HEK293 (cell line): Measurements from ENCODE around the gene INTS15.

Source experiments
- CTCF ChIA-PET: fragments of 350-600 bp; formaldehyde crosslinking; extraction: SDS; loops from one replicate; lab custom pipeline; 2021; ENCODE audit warnings: antibody characterized with exemption; lab: Yijun Ruan, JAX
- POLR2A ChIA-PET: fragments of 300-600 bp; formaldehyde crosslinking; extraction: SDS; loops from one replicate; lab custom pipeline; 2020; ENCODE audit warnings: antibody characterized with exemption, inconsistent platforms; lab: Yijun Ruan, JAX
- H3K27ac ChIP-seq: fragments of 200-500 bp; sonication (Bioruptor generic); 2 replicates; pipeline ENCODE4 v1.5.1; 2014; ENCODE audit warnings: low read depth, low read length, control low read depth, inconsistent platforms; ENCODE audit errors: extremely low read depth
- H3K36me3 ChIP-seq, 2 experiments: fragments of 200-500 bp in 1 of 2; sonication (Bioruptor generic) in 1 of 2; 1 replicate in 1 of 2; 2 replicates in 1 of 2; pipeline ENCODE4 v1.5.1; 2014 to 2017; ENCODE audit warnings: inconsistent platforms in 2 of 2, low read length in 2 of 2; ENCODE audit not compliant: control insufficient read depth in 2 of 2, insufficient read depth in 1 of 2
- H3K4me1 ChIP-seq: fragments of 200-500 bp; sonication (Bioruptor generic); 2 replicates; pipeline ENCODE4 v1.5.1; 2014; ENCODE audit warnings: mild to moderate bottlenecking, low read length, inconsistent platforms; ENCODE audit not compliant: control insufficient read depth, insufficient read depth
- H3K4me3 ChIP-seq: 2 replicates; pipeline ENCODE4 v1.5.1; 2011; ENCODE audit warnings: low read depth, mild to moderate bottlenecking, control low read depth, low read length, moderate library complexity
- H3K9me3 ChIP-seq: fragments of 200-500 bp; sonication (Bioruptor generic); 2 replicates; pipeline ENCODE4 v1.5.1; 2014; ENCODE audit warnings: low read depth, low read length, inconsistent platforms; ENCODE audit not compliant: control insufficient read depth, insufficient read depth
- FEZF1 ChIP-seq: fragments of 450-650 bp; formaldehyde crosslinking; IDR thresholded peaks from 2 replicates; pipeline ENCODE4 v1.5.1; 2016; ENCODE audit warnings: missing biosample characterization, missing genetic modification characterization
- GLIS2 ChIP-seq: fragments of 450-650 bp; formaldehyde crosslinking; IDR thresholded peaks from 2 replicates; pipeline ENCODE4 v1.5.1; 2016; ENCODE audit warnings: missing biosample characterization, missing genetic modification characterization
- KLF17 ChIP-seq: fragments of 450-650 bp; formaldehyde crosslinking; IDR thresholded peaks from 2 replicates; pipeline ENCODE4 v1.5.1; 2016; ENCODE audit warnings: missing biosample characterization, missing genetic modification characterization
- KLF7 ChIP-seq: fragments of 450-650 bp; formaldehyde crosslinking; IDR thresholded peaks from 2 replicates; pipeline ENCODE4 v1.5.1; 2016; ENCODE audit warnings: missing biosample characterization, missing genetic modification characterization, borderline replicate concordance
- ZBTB21 ChIP-seq: fragments of 450-650 bp; formaldehyde crosslinking; IDR thresholded peaks from 2 replicates; pipeline ENCODE4 v1.5.1; 2017; ENCODE audit warnings: missing biosample characterization, missing genetic modification characterization
- ZFP41 ChIP-seq: fragments of 450-650 bp; formaldehyde crosslinking; IDR thresholded peaks from 2 replicates; pipeline ENCODE4 v1.5.1; 2016; ENCODE audit warnings: missing biosample characterization, missing genetic modification characterization, borderline replicate concordance
- ZNF148 ChIP-seq: fragments of 450-650 bp; formaldehyde crosslinking; IDR thresholded peaks from 2 replicates; pipeline ENCODE4 v1.5.0; 2017; ENCODE audit warnings: missing biosample characterization, missing genetic modification characterization, borderline replicate concordance
- ZNF19 ChIP-seq: fragments of 450-650 bp; formaldehyde crosslinking; IDR thresholded peaks from 2 replicates; pipeline ENCODE4; 2016; ENCODE audit warnings: missing biosample characterization, missing genetic modification characterization, low read depth
- ZNF23 ChIP-seq: fragments of 450-650 bp; formaldehyde crosslinking; IDR thresholded peaks from 2 replicates; pipeline ENCODE4 v1.5.1; 2016; ENCODE audit warnings: missing biosample characterization, missing genetic modification characterization, borderline replicate concordance
- ZNF24 ChIP-seq: fragments of 450-650 bp; formaldehyde crosslinking; IDR thresholded peaks from 2 replicates; pipeline ENCODE4 v1.5.1; 2016; ENCODE audit warnings: missing biosample characterization, missing genetic modification characterization
- ZNF26 ChIP-seq: fragments of 450-650 bp; formaldehyde crosslinking; IDR thresholded peaks from 2 replicates; pipeline ENCODE4 v1.5.1; 2016; ENCODE audit warnings: missing biosample characterization, missing genetic modification characterization
- ZNF302 ChIP-seq: fragments of 450-650 bp; formaldehyde crosslinking; IDR thresholded peaks from 2 replicates; pipeline ENCODE4 v1.5.1; 2016; ENCODE audit warnings: missing biosample characterization, missing genetic modification characterization, low read depth
- ZNF335 ChIP-seq: fragments of 450-650 bp; formaldehyde crosslinking; conservative IDR thresholded peaks from 2 replicates; pipeline ENCODE4 v1.5.1; 2016; ENCODE audit warnings: missing biosample characterization, missing genetic modification characterization
- ZNF37A ChIP-seq: fragments of 450-650 bp; IDR thresholded peaks from 2 replicates; pipeline ENCODE4 v1.5.1; 2018; ENCODE audit warnings: missing biosample characterization, missing genetic modification characterization
- ZNF514 ChIP-seq: fragments of 450-650 bp; formaldehyde crosslinking; IDR thresholded peaks from 2 replicates; pipeline ENCODE4 v1.5.1; 2016; ENCODE audit warnings: missing biosample characterization, missing genetic modification characterization
- ZNF558 ChIP-seq: fragments of 450-650 bp; formaldehyde crosslinking; IDR thresholded peaks from 2 replicates; pipeline ENCODE4 v1.5.1; 2016; ENCODE audit warnings: missing biosample characterization, missing genetic modification characterization
- ZNF654 ChIP-seq: fragments of 450-650 bp; formaldehyde crosslinking; IDR thresholded peaks from 2 replicates; pipeline ENCODE4 v1.5.1; 2016; ENCODE audit warnings: low read depth, missing biosample characterization, missing genetic modification characterization
- ZNF658 ChIP-seq: fragments of 450-650 bp; formaldehyde crosslinking; IDR thresholded peaks from 2 replicates; pipeline ENCODE4; 2016; ENCODE audit warnings: missing biosample characterization, missing genetic modification characterization
- TF ChIP-seq, protein P1 (sequence below): fragments of 450-650 bp; formaldehyde crosslinking; IDR thresholded peaks from 2 replicates; pipeline ENCODE4 v1.5.1; 2016; ENCODE audit warnings: missing biosample characterization, missing genetic modification characterization
- TF ChIP-seq, protein P2 (sequence below): fragments of 450-650 bp; formaldehyde crosslinking; IDR thresholded peaks from 2 replicates; pipeline ENCODE4 v1.5.1; 2017; ENCODE audit warnings: missing biosample characterization, missing genetic modification characterization

INTS15 gene

GRCh38 chr7:6616854-6617643 lies 27.2 kb downstream of the INTS15 start (continued):
- TF ChIP-seq ZNF148 (no peak), ZNF302 (tag by site-specific recombination) (no peak), KLF7 (tag by site-specific recombination) (no peak), FEZF1 (tag by site-specific recombination) (no peak), ZNF558 (tag by site-specific recombination) (no peak), ZNF658 (tag by site-specific recombination) (no peak), ZFP41 (no peak)
- TF ChIP-seq, protein P1, sequence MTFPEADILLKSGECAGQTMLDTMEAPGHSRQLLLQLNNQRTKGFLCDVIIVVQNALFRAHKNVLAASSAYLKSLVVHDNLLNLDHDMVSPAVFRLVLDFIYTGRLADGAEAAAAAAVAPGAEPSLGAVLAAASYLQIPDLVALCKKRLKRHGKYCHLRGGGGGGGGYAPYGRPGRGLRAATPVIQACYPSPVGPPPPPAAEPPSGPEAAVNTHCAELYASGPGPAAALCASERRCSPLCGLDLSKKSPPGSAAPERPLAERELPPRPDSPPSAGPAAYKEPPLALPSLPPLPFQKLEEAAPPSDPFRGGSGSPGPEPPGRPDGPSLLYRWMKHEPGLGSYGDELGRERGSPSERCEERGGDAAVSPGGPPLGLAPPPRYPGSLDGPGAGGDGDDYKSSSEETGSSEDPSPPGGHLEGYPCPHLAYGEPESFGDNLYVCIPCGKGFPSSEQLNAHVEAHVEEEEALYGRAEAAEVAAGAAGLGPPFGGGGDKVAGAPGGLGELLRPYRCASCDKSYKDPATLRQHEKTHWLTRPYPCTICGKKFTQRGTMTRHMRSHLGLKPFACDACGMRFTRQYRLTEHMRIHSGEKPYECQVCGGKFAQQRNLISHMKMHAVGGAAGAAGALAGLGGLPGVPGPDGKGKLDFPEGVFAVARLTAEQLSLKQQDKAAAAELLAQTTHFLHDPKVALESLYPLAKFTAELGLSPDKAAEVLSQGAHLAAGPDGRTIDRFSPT: no peak

GRCh38 chr7:6618621-6619020 lies 28.8 kb downstream of the INTS15 start:
- ChIA-PET POLR2A (no interaction called here), CTCF (interaction anchor here (0.6 kb wide), 1 partner anchor 60 kb away, joined by 3 read pairs; no protein-coding TSS in a partner anchor)
- H3K9me3 ChIP-seq: no peaks in the 10 kb centered on the region
- peaks cover 6 to 36% of the 10 kb centered on the region in 2 experiments; a peak in 2 of 3 replicates for H3K36me3 ChIP-seq
- no peak for TF ChIP-seq ZNF37A
- no peak overlapping the region for H3K27ac ChIP-seq
- H3K4me1 ChIP-seq: no peaks in the 10 kb centered on the region
- no peak overlapping the region for H3K4me3 ChIP-seq

GRCh38 chr7:6619961-6620360 lies 30.1 kb downstream of the INTS15 start:
- no peak overlapping the region for H3K27ac ChIP-seq
- no peak overlapping the region for H3K4me3 ChIP-seq
- ChIA-PET POLR2A (no interaction called here), CTCF (interaction anchor here (1.2 kb wide), 1 partner anchor 318 kb away, joined by 3 read pairs; no protein-coding TSS in a partner anchor)
- peaks cover 10 to 40% of the 10 kb centered on the region in 2 experiments; a peak in 2 of 3 replicates for H3K36me3 ChIP-seq
- no peaks in the 10 kb centered on the region for H3K4me1 ChIP-seq
- H3K9me3 ChIP-seq: no peaks in the 10 kb centered on the region
- TF ChIP-seq ZNF23 (tag by site-specific recombination) (no peak), ZNF26 (tag by site-specific recombination) (no peak), ZNF514 (tag by site-specific recombination) (no peak), KLF17 (tag by site-specific recombination) (no peak), ZNF24 (no peak), ZBTB21 (tag by site-specific recombination) (no peak), ZNF37A (no peak), ZNF658 (tag by site-specific recombination) (no peak), ZNF19 (tag by site-specific recombination) (no peak), KLF7 (tag by site-specific recombination) (no peak), ZNF335 (tag by site-specific recombination) (no peak), GLIS2 (tag by site-specific recombination) (no peak), ZNF654 (tag by site-specific recombination) (no peak)
- TF ChIP-seq, protein P2, sequence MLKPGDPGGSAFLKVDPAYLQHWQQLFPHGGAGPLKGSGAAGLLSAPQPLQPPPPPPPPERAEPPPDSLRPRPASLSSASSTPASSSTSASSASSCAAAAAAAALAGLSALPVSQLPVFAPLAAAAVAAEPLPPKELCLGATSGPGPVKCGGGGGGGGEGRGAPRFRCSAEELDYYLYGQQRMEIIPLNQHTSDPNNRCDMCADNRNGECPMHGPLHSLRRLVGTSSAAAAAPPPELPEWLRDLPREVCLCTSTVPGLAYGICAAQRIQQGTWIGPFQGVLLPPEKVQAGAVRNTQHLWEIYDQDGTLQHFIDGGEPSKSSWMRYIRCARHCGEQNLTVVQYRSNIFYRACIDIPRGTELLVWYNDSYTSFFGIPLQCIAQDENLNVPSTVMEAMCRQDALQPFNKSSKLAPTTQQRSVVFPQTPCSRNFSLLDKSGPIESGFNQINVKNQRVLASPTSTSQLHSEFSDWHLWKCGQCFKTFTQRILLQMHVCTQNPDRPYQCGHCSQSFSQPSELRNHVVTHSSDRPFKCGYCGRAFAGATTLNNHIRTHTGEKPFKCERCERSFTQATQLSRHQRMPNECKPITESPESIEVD (tag by site-specific recombination): no peak
- TF ChIP-seq, protein P1: no peak
